Ishikawa (cell line): Measurements from ENCODE around the gene SNURF.

ENCODE experiments used
- CEBPB ChIP-seq: IDR thresholded peaks from 2 replicates; pipeline ENCODE4 v1.6.1; 2012
- CREB1 ChIP-seq: IDR thresholded peaks from 2 replicates; pipeline ENCODE4 v1.6.1; 2012; ENCODE audit warnings: low read depth
- EGR1 ChIP-seq: IDR thresholded peaks from 2 replicates; pipeline ENCODE4 v1.6.1; 2012
- EP300 ChIP-seq: IDR thresholded peaks from 2 replicates; pipeline ENCODE4 v1.6.1; 2012; ENCODE audit warnings: borderline replicate concordance
- FOXM1 ChIP-seq: IDR thresholded peaks from 2 replicates; pipeline ENCODE4 v1.6.1; 2012; ENCODE audit warnings: low read depth, borderline replicate concordance
- NFIC ChIP-seq: IDR thresholded peaks from 2 replicates; pipeline ENCODE4 v1.6.1; 2012
- RAD21 ChIP-seq: IDR thresholded peaks from 2 replicates; pipeline ENCODE4 v1.6.1; 2012; ENCODE audit warnings: low read depth
- TAF1 ChIP-seq: IDR thresholded peaks from 2 replicates; pipeline ENCODE4 v1.6.1; 2012; ENCODE audit warnings: low read depth, mild to moderate bottlenecking
- TCF12 ChIP-seq: IDR thresholded peaks from 2 replicates; pipeline ENCODE4 v1.6.1; 2012; ENCODE audit warnings: low read depth
- TEAD4 ChIP-seq: IDR thresholded peaks from 2 replicates; pipeline ENCODE4 v1.6.1; 2012
- YY1 ChIP-seq: IDR thresholded peaks from 2 replicates; pipeline ENCODE4 v1.6.1; 2012; ENCODE audit warnings: low read depth
- ZBTB7A ChIP-seq: IDR thresholded peaks from 2 replicates; pipeline ENCODE4 v1.6.1; 2012; ENCODE audit warnings: low read depth
- TF ChIP-seq, protein P1 (sequence below): IDR thresholded peaks from 2 replicates; pipeline ENCODE4 v1.6.1; 2012; ENCODE audit warnings: low read depth, mild to moderate bottlenecking
- TF ChIP-seq, protein P2 (sequence below): IDR thresholded peaks from 2 replicates; pipeline ENCODE4 v1.6.1; 2012
- TF ChIP-seq, protein P3 (sequence below): IDR thresholded peaks from 2 replicates; pipeline ENCODE4 v1.6.1; 2012

Gene SNURF

DNA sequence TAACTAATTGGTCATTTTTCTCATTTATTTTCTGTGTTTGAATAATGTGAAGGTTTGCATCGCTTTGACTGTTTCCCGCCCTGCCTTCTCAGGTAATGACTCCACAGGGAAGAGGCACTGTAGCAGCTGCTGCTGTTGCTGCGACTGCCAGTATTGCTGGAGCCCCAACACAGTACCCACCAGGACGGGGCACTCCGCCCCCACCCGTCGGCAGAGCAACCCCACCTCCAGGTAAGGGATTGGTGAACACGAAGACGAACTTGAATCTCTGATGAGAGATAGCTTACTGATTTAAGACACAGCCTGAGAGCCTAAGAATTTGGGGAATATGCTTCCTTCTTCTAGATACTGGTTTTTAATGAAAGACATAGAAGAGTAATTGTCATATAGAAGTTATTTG lies 22.9 kb downstream of the SNURF start:
- TF ChIP-seq TAF1 (no peak), TCF12 (no peak), ZBTB7A (no peak), CREB1 (no peak), EP300 (no peak), EGR1 (no peak), RAD21 (no peak), TEAD4 (no peak), YY1 (no peak), NFIC (no peak), CEBPB (no peak), FOXM1 (no peak)
- TF ChIP-seq, protein P1, sequence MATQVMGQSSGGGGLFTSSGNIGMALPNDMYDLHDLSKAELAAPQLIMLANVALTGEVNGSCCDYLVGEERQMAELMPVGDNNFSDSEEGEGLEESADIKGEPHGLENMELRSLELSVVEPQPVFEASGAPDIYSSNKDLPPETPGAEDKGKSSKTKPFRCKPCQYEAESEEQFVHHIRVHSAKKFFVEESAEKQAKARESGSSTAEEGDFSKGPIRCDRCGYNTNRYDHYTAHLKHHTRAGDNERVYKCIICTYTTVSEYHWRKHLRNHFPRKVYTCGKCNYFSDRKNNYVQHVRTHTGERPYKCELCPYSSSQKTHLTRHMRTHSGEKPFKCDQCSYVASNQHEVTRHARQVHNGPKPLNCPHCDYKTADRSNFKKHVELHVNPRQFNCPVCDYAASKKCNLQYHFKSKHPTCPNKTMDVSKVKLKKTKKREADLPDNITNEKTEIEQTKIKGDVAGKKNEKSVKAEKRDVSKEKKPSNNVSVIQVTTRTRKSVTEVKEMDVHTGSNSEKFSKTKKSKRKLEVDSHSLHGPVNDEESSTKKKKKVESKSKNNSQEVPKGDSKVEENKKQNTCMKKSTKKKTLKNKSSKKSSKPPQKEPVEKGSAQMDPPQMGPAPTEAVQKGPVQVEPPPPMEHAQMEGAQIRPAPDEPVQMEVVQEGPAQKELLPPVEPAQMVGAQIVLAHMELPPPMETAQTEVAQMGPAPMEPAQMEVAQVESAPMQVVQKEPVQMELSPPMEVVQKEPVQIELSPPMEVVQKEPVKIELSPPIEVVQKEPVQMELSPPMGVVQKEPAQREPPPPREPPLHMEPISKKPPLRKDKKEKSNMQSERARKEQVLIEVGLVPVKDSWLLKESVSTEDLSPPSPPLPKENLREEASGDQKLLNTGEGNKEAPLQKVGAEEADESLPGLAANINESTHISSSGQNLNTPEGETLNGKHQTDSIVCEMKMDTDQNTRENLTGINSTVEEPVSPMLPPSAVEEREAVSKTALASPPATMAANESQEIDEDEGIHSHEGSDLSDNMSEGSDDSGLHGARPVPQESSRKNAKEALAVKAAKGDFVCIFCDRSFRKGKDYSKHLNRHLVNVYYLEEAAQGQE: no peak
- TF ChIP-seq, protein P2, sequence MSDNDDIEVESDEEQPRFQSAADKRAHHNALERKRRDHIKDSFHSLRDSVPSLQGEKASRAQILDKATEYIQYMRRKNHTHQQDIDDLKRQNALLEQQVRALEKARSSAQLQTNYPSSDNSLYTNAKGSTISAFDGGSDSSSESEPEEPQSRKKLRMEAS: no peak
- TF ChIP-seq, protein P3, sequence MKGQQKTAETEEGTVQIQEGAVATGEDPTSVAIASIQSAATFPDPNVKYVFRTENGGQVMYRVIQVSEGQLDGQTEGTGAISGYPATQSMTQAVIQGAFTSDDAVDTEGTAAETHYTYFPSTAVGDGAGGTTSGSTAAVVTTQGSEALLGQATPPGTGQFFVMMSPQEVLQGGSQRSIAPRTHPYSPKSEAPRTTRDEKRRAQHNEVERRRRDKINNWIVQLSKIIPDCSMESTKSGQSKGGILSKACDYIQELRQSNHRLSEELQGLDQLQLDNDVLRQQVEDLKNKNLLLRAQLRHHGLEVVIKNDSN: no peak

DNA sequence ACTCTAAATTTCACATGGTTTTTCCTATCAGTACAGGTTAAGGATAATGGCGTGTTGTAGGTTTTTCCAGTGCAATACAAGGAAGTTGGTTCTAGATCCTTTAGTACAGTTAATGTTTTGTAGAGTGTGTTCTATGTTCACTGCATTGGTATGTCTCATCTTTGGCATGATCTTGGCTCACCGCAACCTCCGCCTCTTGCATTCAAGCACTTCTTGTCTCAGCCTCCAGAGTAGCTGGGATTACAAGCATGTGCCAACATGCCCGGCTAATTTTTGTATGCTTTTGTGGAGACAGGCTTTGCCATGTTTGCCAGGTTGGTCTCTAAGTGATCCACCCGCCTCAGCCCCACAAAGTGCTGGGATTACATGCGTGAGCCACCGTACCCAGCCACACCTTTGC lies 30.4 kb downstream of the SNURF start:
- no peak for TF ChIP-seq ZBTB7A

DNA sequence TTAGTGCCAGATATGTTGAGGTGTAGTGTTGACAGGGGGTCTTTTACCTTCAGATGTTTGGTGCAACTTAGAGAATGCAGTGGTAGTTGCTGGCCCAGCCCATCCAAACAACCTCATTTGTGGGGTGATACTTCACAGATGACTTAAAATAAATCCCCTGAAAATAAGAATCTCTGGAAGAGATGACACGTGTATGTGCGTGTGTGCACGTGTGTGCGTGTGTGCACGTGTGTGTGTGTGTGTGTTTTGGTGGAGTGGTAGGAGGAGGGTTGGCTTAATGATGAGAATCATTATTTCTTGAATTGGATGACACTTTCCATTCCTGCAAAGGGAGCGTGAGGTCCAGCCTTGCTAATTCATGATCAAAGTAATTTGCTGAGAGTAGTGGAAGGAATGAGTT lies 31.9 kb downstream of the SNURF start:
- TF ChIP-seq ZBTB7A (no peak), EP300 (no peak), YY1 (no peak), TEAD4 (no peak), EGR1 (no peak), FOXM1 (no peak), TAF1 (no peak), CREB1 (no peak), TCF12 (no peak)
- TF ChIP-seq, protein P2: no peak
- TF ChIP-seq, protein P3: no peak
